ENCODE measurements around the gene ARHGAP44.

ARHGAP44 gene

GRCh38 chr17:13031718-13032350 lies 242.5 kb downstream of the ARHGAP44 start:
- peak; percentile 71 for DNase-seq

GRCh38 chr17:13035420-13035819 lies 246.1 kb downstream of the ARHGAP44 start:
- DNase-seq: no peak

- no peak for DNase-seq
Observed at GRCh38 chr17:13036751-13037150, 247.5 kb downstream of the ARHGAP44 start.

- DNase-seq: no peak
Observed at GRCh38 chr17:13038931-13039665, 249.8 kb downstream of the ARHGAP44 start.

All from hematopoietic multipotent progenitor cell treated with erythropoietin and hydrocortisone succinate and interleukin-3 and kit ligand, for 8 days (in vitro differentiated cells).